GM18951 (cell line): ENCODE results near the gene ZP1.
A peak's percentile ranks its signal among the peaks of the same experiment; 100 is the strongest.

Experiments used
- POLR2A ChIP-seq: IDR thresholded peaks from 4 replicates; pipeline ENCODE4 v1.6.1; 2011; ENCODE audit warnings: mild to moderate bottlenecking; ENCODE audit not compliant: insufficient read length, insufficient read depth; ENCODE audit errors: extremely low read depth
- in situ Hi-C: fragments of 300-500 bp; cut with MboI; formaldehyde crosslinking; loops from one replicate; pipeline ENCODE4 v1.12.0; 2022; ENCODE audit warnings: low sequenced_read_pairs, mixed read lengths, inconsistent platforms; ENCODE audit not compliant: unreplicated experiment

Gene ZP1

DNA sequence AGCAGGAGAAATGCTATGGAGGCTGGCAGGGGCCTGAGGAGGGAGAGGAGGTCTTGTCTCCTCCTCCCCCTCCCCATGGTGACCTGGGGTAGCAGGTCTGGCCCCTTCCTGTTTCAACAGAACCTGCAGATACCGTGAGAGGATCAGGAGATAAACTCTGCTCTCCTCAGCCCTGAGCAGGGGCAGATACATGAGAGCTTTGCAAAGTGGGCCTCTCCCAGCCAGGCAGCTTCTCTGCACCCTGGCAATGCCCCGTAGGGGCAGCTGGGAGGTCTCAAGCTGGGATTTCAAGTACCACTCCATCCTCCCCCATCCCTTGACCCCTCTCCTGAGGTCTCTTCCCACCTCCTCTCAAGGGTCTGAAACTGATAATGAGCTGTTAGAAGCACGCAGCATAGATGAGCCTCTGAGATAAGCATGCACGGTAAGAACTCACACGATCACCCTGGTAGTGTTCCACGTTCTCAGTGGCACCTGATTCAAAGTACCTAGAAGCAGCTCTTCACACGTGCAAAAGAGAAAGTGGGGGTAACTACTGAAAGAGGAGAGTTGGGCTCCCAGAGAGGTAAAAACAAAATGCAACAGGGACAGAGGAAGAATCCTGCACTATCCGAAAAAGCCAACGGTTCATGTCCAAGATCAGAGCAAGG is 30.4 kb upstream of the ZP1 start:
- in situ Hi-C loops: loop anchor here (10.0 kb wide), 1 partner anchor 348 kb away; no protein-coding TSS in a partner anchor
- TF ChIP-seq POLR2A: no peak

DNA sequence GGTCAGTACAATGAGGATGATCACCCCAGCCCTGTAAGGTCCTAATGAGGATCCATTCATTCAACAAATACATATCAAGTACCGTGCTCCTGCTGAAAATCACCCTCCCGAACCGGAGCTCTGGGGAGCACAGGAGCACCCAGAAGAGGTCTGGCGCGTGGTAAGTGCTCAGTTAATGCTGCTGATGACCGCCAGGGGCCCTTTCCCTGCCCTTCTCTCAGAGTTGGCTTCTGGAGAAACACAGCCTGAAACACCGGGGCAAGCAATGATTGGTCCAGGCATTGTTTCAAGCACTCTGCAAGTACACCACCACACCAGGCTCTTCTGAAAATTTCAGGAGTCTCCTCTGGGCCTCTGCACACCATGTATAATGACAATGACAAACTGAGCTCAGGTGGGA is 29.2 kb upstream of the ZP1 start:
- TF ChIP-seq POLR2A: no peak
- in situ Hi-C loops: loop anchor here (10.0 kb wide), 1 partner anchor 347 kb away; no protein-coding TSS in a partner anchor

- in situ Hi-C loops: no loop called here
These were observed 26.6 kb upstream of the ZP1 start for GRCh38 chr11:60840470-60841430.

GRCh38 chr11:60841797-60842667 is 25.3 kb upstream of the ZP1 start, which contains the start of gene CCDC86:
Gene CCDC86, plus strand, starts transcription at chr11:60842113. Its CDS starts 12 bp downstream, at chr11:60842125.
- TF ChIP-seq POLR2A: peak; percentile 66
- in situ Hi-C loops: no loop called here

More at GRCh38 chr11:60840470-60841430, 26.6 kb upstream of the ZP1 start:
- no peak for TF ChIP-seq POLR2A

- no peak for TF ChIP-seq POLR2A
- in situ Hi-C loops: no loop called here
These were observed 24.4 kb upstream of the ZP1 start for GRCh38 chr11:60842668-60843600.

DNA sequence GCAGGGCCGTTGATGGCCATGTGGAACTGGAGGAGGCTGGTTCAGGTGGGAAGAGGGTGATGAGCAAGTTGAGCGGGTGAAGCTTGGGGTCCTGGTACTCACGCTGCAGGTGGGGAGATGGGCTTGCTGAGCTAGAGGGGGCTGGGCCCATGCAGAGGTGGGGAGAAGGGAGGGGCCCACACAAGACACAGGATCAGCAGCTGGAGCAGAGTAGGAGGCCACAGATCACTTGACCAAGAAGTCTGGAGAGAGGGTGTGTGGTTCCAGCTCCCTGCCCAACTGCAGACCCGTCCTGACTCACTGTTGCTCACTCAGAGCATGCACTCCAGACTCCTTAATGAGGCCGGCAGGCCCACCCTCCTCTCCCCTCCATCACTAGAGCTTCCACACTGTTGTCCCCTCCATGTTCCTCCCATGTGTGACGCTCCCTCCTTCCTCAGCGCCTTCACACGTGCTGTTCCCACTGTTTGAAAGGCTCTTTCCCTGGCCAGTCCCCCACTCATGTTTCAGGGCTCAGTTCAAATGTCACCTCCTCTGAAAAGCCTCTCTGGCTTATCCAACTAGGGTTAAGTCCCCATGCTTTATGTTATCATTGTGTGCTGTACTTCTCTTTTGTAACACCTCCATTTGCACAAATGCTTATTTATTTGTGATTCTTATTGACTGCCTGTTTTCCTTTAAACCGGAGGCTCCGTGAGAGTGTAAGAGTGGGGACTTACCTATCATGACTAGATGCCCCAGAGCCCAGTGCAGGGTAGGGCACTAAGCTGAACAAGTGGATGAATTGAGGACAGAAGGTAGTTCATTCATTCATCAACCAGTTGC is 23.1 kb upstream of the ZP1 start:
- in situ Hi-C loops: no loop called here
- TF ChIP-seq POLR2A: no peak

GRCh38 chr11:60844870-60845221 is 22.5 kb upstream of the ZP1 start:
- in situ Hi-C loops: no loop called here
- no peak for TF ChIP-seq POLR2A

DNA sequence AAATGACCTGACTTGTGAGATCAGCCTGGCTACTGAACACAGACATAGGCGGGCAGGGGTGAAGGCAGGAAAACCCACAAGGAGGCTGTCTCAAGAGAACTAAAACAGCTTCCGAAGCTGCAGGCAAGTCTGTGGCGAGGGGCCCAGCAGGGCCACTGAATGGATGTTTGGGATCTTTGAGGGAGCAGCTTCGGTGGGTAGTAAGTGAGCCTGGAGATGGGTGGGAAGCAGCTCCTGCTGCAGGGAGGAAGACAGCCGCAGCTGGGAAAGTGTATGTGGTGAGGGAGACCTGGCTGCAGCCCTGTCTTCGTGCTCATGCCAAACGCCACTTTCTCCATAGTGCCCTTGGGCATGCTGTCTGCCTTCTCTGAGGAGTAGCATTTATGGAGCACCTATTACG is 22.0 kb upstream of the ZP1 start:
- in situ Hi-C loops: no loop called here
- no peak for TF ChIP-seq POLR2A

DNA sequence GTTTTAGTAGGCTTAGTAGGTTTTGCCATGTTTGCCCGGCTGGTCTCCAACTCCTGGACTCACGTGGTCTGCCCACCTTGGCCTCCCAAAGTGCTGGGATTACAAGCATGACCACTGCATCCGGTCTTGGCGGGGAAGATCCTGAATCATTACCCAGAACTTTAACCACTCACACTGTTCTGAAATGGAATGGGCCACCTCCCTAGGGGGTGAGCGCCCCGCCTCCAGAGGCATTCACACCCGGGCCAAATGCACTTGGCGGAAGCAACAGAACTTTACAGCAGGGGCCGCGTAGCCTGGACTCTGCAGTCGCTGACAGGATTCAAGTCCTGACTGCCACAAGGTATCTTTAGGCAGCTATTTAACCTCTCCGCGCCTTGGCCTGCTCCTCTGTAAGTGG is 20.1 kb upstream of the ZP1 start:
- in situ Hi-C loops: no loop called here
- no peak for TF ChIP-seq POLR2A

DNA sequence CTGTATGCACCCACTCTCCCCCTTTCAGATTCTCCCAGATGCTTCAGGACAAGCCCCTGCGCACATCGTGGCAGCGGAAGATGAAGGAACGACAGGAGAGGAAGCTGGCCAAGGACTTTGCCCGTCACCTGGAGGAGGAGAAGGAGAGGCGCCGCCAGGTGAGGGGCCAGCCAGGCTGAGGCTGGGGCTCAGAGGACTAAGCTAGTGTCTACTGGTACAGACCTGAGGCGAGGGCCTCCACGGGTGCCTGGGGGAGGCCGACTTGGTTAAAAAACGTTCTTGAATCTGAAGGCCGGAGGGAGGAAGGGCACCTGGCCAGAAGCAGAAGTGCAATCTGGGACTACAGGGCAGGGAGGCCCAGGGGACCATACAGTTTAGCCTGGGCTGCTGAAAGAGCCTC is 19.4 kb upstream of the ZP1 start:
- TF ChIP-seq POLR2A: no peak
- in situ Hi-C loops: no loop called here

- in situ Hi-C loops: no loop called here
- no peak for TF ChIP-seq POLR2A
These were observed 18.6 kb upstream of the ZP1 start for GRCh38 chr11:60848714-60849151.
